Measurements from ENCODE around the gene RBBP8NL.

Gene RBBP8NL

GRCh38 chr20:62461157-62461556, 33.8 kb upstream of the RBBP8NL start:
- no peak for DNase-seq (ENCODE audit: low spot score)

GRCh38 chr20:62460678-62461077, 33.3 kb upstream of the RBBP8NL start:
- DNase-seq (ENCODE audit: low spot score), result no peak

DNA sequence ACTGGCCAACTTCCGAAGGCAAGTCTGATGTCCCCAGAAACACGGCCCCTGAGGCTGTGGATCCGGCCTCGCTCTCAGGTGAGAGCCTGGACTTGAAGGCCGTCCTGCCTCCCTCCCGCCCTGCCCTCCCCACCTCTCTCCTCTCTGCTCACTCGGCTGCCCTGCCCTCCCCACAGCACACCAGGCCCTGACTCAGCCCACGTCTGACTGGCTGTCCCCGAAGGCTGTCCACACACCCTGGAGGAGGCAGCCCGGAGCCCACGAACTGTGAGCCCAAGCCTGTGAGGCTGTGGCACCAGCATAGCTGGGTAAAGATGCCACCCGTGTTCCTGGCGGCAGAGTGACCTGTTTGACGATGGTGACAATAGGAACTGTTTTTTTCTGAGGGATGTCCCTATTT, 32.1 kb upstream of the RBBP8NL start:
- DNase-seq (ENCODE audit: low spot score), result no peak

DNA sequence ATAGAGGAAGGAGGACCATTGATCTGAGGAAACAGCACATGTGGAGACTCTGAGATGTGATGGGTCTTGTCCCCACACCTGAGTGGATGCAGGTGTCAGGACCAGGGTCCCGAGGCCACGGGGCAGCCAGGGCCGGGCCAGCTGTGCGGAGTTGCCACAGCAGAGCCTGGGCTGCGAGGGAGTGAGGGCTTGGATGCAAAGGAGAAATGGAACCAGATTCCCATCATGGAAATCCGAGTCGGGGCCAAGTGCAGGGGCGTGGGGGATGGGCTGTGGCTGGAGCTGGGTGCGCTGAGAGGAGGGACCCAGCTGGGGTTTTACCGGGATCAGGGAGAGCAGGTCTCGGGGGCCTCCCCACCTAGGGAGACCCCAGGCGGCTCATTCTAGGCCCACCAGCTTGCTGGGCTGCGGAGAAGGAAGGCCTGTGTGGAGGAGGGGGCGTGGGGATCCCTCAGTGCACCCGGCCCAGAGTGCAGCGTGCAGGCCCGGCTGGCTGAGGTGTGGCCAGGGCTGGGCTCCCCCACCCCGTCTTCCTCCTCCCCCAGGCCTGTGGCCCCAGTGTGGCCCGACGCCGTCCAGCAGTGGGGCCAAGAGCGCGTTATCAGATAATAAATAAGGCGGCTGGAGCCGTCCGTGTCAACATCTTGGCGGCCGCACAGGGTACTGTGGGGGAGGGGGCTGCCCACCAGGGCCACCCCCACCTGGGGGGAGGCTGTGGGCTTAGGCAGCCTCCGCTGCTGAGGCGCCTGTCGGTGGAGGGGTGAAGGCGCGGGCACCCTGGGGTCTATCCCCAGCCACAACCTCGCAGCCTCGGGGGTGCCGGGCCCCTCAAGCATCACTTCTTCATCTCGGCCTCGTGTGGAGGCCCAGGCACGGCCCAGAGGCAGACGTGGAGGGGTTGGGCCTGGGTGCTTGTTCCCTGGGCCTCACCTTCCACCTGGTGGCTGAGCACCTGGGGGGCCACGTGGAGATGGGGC, 31.2 kb upstream of the RBBP8NL start:
- no peak for DNase-seq (ENCODE audit: low spot score)

- no peak for DNase-seq (ENCODE audit: low spot score)
These were observed 30.5 kb upstream of the RBBP8NL start for GRCh38 chr20:62457831-62458230.

GRCh38 chr20:62457098-62457497, 29.8 kb upstream of the RBBP8NL start:
- no peak for DNase-seq (ENCODE audit: low spot score)

- DNase-seq (ENCODE audit: low spot score), result no peak
These were observed 28.6 kb upstream of the RBBP8NL start for GRCh38 chr20:62455929-62456328.

GRCh38 chr20:62454904-62455636, 27.7 kb upstream of the RBBP8NL start:
- no peak for DNase-seq (ENCODE audit: low spot score)

GRCh38 chr20:62453186-62453808, 26.0 kb upstream of the RBBP8NL start:
- no peak for DNase-seq (ENCODE audit: low spot score)

DNA sequence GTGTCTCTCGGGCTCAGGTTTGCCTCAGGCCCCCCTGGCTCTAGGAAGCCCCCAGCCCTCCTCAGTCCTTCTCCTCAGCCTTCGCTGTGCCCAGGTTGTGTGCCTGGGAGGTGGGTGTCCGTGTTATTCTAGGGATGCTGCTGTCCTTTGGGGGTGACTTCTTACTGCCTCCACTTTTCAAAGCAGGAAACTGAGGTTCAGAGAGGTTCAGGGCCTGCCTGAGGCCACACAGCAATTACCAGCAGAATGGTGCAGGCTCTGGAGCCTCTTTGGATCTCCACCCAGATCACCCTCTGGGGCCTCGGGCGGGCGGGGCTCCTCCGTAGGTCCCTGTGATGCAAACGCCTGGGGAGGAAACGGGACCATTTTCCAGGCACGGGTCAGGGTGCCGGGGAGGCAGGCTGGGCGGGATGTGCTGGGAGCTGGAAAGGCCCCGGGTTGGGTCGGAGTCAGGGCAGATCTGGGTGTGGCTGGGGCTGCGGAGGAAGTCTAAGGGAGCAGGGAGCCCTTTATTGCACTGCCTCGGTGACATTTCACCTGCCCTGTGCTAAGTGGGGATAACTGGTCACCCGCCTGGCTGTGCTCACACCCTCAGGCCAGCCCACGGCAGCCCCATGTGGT, 25.2 kb upstream of the RBBP8NL start:
- DNase-seq (ENCODE audit: low spot score), result no peak

- no peak for DNase-seq (ENCODE audit: low spot score)
These were observed 24.6 kb upstream of the RBBP8NL start for GRCh38 chr20:62451970-62452369.

DNA sequence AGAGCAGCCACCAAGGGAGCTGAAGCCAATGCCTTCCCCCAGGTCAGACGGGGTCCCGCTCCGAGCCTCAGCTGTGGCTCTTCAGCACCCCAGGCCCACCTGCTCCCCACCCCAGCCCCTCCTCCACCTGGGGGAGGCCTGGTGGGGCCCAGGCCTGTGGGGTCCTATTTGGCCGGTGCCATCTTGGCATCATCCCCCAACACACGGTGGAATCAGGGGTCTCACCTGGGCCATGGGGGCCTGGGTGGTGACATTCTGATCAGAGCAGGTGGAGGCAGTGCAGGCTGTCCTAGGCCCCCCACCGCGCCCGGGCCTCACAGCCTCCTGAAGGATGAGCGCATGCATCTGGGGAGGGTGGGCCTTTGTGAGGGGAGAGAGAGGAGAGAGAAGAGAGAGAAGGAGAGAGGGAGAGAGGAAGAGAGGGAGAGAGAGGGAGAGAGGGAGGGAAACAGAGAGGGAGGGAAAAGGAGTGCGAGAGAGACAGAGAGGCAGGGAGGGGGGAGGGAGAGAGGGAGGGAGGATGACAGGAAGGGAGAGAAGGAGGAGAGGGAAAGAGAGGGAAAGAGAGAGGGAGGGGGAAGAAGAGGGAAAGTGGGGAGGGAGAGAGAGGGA, 23.9 kb upstream of the RBBP8NL start:
- no peak for DNase-seq (ENCODE audit: low spot score)

DNA sequence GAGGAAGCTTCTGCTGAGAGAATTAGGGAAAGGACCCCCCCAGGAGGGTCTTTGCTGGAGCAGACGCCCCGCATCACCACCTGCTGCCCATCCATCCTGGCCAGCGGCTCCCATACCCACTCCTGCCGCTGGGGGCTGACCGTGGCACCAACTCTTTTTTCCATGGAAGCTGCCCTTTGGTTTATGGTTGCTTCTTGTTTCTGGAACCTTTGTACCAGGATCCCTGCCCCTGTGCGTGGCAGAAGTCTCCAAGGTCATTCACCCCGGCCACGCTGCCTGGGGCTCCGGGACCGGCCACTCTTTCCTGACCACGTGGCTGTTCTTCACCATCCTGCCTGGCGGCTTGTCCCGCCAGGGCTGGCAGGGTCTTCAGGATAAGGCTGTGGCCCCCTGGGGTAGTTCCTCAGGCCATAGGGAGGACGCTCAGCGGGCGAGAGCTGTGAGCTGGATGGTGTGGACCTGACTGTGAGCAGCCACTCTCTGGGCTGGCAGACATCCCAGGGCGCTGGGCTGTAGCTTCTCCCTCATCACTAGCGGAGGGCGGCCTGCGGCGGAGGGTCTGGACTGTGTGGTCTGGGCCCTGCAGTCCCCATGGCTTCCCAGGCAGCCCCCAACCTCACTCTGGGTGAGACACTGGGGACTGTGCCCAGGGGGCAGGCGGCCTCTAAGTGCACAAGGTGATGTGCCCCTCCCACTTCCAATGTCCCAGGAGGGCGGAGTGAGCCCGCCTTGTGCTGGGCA, 22.8 kb upstream of the RBBP8NL start:
- DNase-seq (ENCODE audit: low spot score), result no peak

DNA sequence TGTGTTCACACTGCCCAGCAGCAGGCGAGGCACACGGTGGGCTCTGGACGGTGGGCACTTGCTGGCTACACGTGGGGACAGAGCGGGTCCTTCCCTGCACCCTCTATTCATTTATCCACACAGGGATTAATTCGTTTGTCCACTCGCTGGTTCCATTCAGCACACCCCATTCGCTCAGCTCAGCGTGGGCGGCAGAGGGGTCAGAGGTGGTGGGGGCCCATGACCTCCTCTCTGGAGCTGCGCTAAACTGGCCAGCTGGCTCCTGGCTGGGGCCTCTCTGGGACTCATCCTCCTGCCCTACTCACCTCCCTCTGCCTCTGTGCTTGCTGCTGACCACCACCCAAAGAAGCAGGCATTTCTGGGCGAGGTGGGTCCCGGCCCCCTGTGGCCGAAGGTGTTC, 21.4 kb upstream of the RBBP8NL start:
- DNase-seq (ENCODE audit: low spot score), result no peak

DNA sequence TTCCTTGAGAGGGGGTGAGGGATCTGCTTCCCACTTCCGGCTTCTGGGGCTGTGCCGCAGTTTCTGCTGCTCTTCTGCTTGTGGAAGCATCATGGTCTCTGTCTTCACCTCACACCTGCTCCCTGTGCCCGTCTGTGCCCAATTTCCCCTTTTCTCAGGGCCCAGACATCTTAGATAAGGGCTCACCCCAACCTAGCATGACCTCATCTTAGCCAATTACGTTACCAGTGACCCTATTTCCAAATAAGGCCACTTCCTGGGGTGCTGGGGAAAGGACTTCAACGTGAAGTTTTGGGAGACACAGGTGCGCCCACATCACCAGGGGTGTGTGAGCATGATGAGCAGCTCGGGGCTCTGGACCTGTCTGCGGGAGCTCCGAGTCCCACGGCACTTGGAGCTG, 20.7 kb upstream of the RBBP8NL start:
- DNase-seq (ENCODE audit: low spot score), result no peak

GRCh38 chr20:62446888-62447869, 19.8 kb upstream of the RBBP8NL start:
- no peak for DNase-seq (ENCODE audit: low spot score)

DNA sequence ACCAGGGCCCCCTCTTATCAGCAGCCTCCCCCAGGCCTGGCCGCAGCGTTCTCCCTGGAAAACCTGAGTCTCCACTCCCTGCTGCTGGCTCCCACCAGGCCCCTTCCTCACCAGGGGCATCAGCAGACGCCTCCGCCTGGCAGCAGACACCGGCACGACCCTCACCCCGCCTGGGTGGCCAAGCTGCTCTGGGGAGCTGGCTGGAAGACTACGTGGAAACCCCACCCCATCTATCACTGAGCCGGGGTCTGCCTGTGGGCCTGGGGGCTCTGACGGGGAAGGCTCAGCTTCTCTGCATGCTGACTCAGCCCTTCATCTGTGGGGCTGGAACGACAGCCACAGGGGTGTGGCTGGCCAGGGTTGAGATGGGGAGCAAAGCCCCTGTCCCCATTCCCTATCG, 19.1 kb upstream of the RBBP8NL start:
- no peak for DNase-seq (ENCODE audit: low spot score)

GRCh38 chr20:62445553-62446340, 18.4 kb upstream of the RBBP8NL start:
- DNase-seq (ENCODE audit: low spot score), result no peak

- no peak for DNase-seq (ENCODE audit: low spot score)
These were observed 16.9 kb upstream of the RBBP8NL start for GRCh38 chr20:62444286-62444685.

Data from GM03348 (cell line).